Lower leg skin (tissue), 4 donors: ENCODE measurements around the gene ATRN. TPM values are rescaled to one million over a fixed set of nuclear protein-coding genes. Genes with fewer than 3 reads are reported as not detected.

ENCODE experiments used
- DNase-seq, 2 donors: peaks; one replicate each; pipeline ENCODE4 v3.0.0-alpha.2; 2019; ENCODE audit warnings: low spot score in 2 of 2
- H3K4me3 ChIP-seq: fragments of 200-600 bp; sonication (generic); 2 replicates; pipeline ENCODE4 v1.5.1; 2017; ENCODE audit warnings: mild to moderate bottlenecking, low read depth; ENCODE audit not compliant: poor library complexity, severe bottlenecking
- POLR2A ChIP-seq, 2 donors: fragments of 450-650 bp; IDR thresholded peaks; one replicate each; pipeline ENCODE4 v1.6.1; 2016 to 2017; ENCODE audit warnings: antibody characterized with exemption in 2 of 2, mild to moderate bottlenecking in 1 of 2, moderate library complexity in 1 of 2
- WGBS, 2 donors: methylation state at CpG; one replicate each; pipeline ENCODE4 v1.1.5; 2018; 5-methylcytosine and 5-hydroxymethylcytosine counted together
- intact Hi-C: fragments of 100-400 bp; cut with DNase I; formaldehyde crosslinking; loops from one replicate; pipeline ENCODE4 v1.15.0; 2023; ENCODE audit warnings: low total_unique reads
- total RNA-seq, 4 donors: library from RNA; depleted of rRNA; stranded (reverse); fragments of >200 nt; gene quantifications; one replicate each; pipeline ENCODE4 v1.1.0, GENCODE V29; 2016
- TF ChIP-seq, protein P1 (sequence below), 3 donors: fragments of 450-650 bp; IDR thresholded peaks; one replicate each; pipeline ENCODE4 v1.5.1; 2016; ENCODE audit warnings: antibody characterized with exemption in 3 of 3, mild to moderate bottlenecking in 3 of 3, moderate library complexity in 2 of 3

The ATRN gene
- total RNA-seq, 4 donors from 2014 or later = 18.2 to 34.6 (median 28.4) TPM

DNA sequence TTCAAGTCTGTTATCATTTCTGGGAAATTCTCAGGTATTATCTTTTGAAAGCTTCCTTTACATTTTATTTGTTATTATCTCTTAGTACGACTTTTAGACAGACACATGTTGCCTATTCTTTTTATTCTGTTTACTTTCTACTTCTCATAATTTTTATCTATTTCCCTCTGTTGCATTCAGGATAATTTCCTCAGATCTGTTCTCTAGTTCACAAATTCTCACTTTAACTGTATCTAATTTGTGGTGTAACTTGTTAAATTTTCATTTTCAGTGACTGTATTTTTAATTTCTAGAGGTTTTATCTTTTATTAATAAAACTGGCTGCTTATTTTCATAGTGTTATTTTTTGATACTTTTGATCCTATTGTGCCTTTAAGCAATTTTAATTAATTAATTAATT, 16.0 kb downstream of the ATRN start:
- no peak overlapping the region for H3K4me3 ChIP-seq
- intact Hi-C loops = no loop called here
- 100% methylated on average over 1 of the region's 1 CpG for WGBS, 2 donors
- TF ChIP-seq POLR2A (IDR thresholded peaks at IDR 0.05) = no peak
- TF ChIP-seq, protein P1, sequence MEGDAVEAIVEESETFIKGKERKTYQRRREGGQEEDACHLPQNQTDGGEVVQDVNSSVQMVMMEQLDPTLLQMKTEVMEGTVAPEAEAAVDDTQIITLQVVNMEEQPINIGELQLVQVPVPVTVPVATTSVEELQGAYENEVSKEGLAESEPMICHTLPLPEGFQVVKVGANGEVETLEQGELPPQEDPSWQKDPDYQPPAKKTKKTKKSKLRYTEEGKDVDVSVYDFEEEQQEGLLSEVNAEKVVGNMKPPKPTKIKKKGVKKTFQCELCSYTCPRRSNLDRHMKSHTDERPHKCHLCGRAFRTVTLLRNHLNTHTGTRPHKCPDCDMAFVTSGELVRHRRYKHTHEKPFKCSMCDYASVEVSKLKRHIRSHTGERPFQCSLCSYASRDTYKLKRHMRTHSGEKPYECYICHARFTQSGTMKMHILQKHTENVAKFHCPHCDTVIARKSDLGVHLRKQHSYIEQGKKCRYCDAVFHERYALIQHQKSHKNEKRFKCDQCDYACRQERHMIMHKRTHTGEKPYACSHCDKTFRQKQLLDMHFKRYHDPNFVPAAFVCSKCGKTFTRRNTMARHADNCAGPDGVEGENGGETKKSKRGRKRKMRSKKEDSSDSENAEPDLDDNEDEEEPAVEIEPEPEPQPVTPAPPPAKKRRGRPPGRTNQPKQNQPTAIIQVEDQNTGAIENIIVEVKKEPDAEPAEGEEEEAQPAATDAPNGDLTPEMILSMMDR (IDR thresholded peaks at IDR 0.05) = no peak
- no peak for DNase-seq

DNA sequence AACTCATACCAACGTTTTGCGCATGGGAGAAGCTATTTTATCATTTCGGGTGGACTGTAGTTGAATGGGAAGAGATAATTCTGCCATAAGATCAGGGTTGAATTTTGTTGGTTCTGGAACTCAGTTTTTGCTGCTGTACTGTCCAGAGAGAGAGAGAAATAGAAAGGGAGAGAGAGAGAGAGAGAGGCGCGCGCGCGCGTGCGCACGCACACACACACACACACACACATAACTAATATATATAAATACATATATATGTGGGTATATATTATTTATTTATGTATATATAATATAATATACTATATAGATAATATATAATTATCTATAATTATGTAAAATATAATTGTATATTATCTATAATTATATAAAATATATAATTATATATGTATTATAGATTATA, 21.9 kb downstream of the ATRN start:
- DNase-seq = no peak
- intact Hi-C loops = no loop called here
- WGBS, 2 donors = 95% methylated on average over 11 of the region's 11 CpGs
- TF ChIP-seq POLR2A (IDR thresholded peaks at IDR 0.05) = no peak
- TF ChIP-seq, protein P1 (IDR thresholded peaks at IDR 0.05) = no peak
- H3K4me3 ChIP-seq = no peak overlapping the region

DNA sequence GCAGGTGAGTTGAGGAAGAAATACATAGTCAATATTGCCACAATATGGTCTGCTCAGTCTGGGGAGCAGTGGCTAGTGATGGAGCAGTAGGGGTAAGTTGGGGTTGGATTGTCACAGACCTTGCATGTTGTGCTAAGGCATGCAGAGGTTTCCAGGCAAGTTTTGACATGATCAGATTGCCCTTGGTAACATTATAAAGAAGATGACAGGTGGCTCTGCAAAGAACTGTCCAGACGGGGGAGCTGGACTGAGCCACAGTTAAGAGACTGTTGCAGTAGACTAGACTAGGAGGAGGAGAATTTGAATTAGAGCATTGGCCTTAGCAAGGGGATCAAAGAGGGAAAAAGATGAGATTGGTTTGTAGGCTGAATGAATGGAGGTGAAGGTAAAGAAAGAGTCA, 23.4 kb downstream of the ATRN start:
- TF ChIP-seq POLR2A (IDR thresholded peaks at IDR 0.05) = no peak
- TF ChIP-seq, protein P1 (IDR thresholded peaks at IDR 0.05) = no peak
- no peak overlapping the region for H3K4me3 ChIP-seq
- intact Hi-C loops = no loop called here
- 65 to 79% methylated on average over 1 of the region's 1 CpG for WGBS, 2 donors
- no peak for DNase-seq

DNA sequence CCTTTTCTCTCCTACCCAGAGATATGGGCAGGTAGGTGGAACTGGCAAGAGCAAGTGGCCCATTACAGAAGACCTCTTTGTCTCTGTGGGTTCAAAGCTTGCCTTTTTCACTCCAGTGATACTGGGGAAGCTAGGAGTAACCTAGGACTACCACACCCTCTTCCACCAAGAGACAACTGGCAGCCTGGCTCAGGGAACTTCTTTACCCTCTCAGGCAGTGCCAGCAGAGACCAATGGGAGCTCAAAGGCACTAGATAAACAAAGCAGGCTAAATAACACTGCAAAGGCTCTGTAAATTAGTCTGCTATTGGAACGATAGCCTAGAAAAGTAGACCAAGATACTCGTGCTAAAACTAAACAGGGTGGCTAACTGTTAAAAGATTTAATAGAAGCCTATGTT, 32.1 kb downstream of the ATRN start:
- intact Hi-C loops = no loop called here
- DNase-seq = no peak
- WGBS, 2 donors = 85 to 87% methylated on average over 2 of the region's 2 CpGs
- no peak overlapping the region for H3K4me3 ChIP-seq
- TF ChIP-seq POLR2A (IDR thresholded peaks at IDR 0.05) = no peak
- TF ChIP-seq, protein P1 (IDR thresholded peaks at IDR 0.05) = no peak

DNA sequence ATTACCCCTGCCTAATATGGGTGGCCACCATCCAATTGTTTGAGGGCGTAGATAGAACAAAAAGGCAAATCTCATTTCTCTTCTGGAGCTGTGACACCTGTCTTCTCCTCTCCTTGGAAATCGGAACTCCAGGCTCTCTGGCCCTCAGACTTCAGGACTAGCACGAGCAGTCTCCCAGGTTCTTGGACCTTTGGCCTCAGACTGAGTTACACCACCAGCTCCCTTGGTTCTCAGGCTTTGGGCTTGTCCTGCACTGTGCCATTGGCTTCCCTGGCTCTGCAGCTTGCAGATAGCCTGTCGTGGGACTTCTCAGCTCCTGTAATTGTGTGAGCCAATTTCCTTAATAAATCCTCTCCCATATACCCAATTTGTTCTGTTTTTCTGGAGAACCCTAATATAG, 34.3 kb downstream of the ATRN start:
- intact Hi-C loops = no loop called here
- DNase-seq = no peak
- WGBS, 2 donors = 91 to 96% methylated on average over 4 of the region's 4 CpGs
- TF ChIP-seq POLR2A (IDR thresholded peaks at IDR 0.05) = no peak
- TF ChIP-seq, protein P1 (IDR thresholded peaks at IDR 0.05) = no peak
- H3K4me3 ChIP-seq = no peak overlapping the region

DNA sequence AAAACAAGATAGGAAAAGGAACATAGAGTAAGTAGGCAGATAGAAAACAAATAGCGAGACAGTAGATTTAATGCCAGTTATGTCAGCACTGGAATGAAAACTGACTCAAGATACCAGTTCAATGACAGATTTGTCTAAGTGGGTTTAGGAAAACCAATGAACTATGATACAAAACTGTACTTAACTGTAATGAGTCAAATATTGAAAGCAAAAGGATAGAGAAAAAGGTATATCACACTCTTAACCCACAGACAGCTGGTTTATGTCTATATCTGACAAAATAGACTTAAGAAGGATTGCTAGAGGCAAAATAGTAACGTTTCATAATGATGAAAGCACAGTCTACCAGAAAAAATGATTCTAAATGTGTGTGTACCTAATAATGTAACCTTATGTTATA, 38.2 kb downstream of the ATRN start:
- intact Hi-C loops = no loop called here
- WGBS, 2 donors = 79 to 85% methylated on average over 2 of the region's 2 CpGs
- DNase-seq = no peak

More for the DNA sequence above, 38.2 kb downstream of the ATRN start:
- no peak for TF ChIP-seq POLR2A (IDR thresholded peaks at IDR 0.05)
- TF ChIP-seq, protein P1 (IDR thresholded peaks at IDR 0.05) = no peak
- no peak overlapping the region for H3K4me3 ChIP-seq
